Suprapubic skin (tissue), 4 donors: ENCODE data around the gene C9orf152.

Experiments used
- CTCF ChIP-seq, 2 donors: fragments of 200-600 bp in 1 of 2; fragments of 450-650 bp in 1 of 2; sonication (generic) in 1 of 2; IDR thresholded peaks; one replicate each; pipeline ENCODE4 v1.5.1; 2016 to 2019; ENCODE audit warnings: antibody characterized with exemption in 2 of 2, mild to moderate bottlenecking in 1 of 2, moderate library complexity in 1 of 2
- POLR2A ChIP-seq, 2 donors: fragments of 450-650 bp; IDR thresholded peaks; one replicate each; pipeline ENCODE4 v1.6.1; 2017; ENCODE audit warnings: antibody characterized with exemption in 2 of 2, mild to moderate bottlenecking in 2 of 2, moderate library complexity in 2 of 2
- POLR2AphosphoS5 ChIP-seq, 3 donors: sonication (generic); formaldehyde crosslinking; IDR thresholded peaks; one replicate each; pipeline ENCODE4 v1.6.1; 2017; ENCODE audit warnings: antibody characterized with exemption in 3 of 3

GRCh38 chr9:110191615-110192014, 16.3 kb downstream of the C9orf152 start:
- TF ChIP-seq CTCF (IDR thresholded peaks at IDR 0.05) (no peak), POLR2AphosphoS5 (IDR thresholded peaks at IDR 0.05) (no peak), POLR2A (IDR thresholded peaks at IDR 0.05) (no peak)
